ENCODE results near the gene SETBP1. TPM values are rescaled to one million over a fixed set of nuclear protein-coding genes. Genes with fewer than 3 reads are reported as not detected.

Gene SETBP1
- polyA plus RNA-seq, 3 donors, result 30.9 to 34.2 (median 31.7) TPM

DNA sequence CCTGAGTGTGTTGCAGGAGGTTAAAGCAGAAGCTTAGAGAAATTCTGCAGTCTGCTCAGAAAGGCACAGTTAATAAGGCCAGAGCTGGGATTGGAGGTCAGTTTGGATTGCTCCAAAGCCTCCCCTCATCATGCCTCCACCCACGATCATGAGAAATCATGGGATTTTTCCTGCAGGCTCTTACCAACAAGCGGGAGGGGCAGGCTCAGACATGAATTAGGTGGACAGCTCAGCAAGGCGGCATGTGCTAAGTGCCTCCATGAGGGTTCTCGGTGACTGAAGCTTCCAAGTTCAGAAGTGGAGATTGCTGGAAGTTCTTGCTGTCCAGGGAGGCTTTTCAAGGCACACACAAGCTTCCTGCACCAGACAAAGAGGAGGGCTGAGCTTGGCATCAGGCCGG is 163.8 kb downstream of the SETBP1 start:
- DNase-seq (ENCODE audit: extremely low read depth in 1 of 11, low read depth in 9 of 11, low spot score in 4 of 11), result no peak

DNA sequence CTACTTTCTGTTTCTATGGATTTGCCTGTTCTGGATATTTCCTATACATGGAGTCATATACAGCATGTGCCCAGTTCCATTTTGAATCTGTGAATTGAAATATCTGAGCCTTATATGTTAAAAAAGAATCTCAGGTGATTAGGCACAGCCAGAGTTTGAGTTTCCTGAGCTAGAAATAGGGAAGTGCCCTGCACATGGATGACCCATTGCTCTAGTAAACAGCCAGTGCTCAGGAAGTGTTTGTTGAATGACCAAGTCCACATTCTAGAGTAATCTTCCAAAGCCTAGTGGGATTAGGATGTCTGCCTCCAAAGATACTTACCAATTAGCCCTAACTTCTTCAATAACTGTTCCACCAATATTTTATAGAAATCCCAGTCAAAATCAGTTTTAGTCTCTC is 165.8 kb downstream of the SETBP1 start:
- no peak for DNase-seq (ENCODE audit: extremely low read depth in 1 of 11, low read depth in 9 of 11, low spot score in 4 of 11)

DNA sequence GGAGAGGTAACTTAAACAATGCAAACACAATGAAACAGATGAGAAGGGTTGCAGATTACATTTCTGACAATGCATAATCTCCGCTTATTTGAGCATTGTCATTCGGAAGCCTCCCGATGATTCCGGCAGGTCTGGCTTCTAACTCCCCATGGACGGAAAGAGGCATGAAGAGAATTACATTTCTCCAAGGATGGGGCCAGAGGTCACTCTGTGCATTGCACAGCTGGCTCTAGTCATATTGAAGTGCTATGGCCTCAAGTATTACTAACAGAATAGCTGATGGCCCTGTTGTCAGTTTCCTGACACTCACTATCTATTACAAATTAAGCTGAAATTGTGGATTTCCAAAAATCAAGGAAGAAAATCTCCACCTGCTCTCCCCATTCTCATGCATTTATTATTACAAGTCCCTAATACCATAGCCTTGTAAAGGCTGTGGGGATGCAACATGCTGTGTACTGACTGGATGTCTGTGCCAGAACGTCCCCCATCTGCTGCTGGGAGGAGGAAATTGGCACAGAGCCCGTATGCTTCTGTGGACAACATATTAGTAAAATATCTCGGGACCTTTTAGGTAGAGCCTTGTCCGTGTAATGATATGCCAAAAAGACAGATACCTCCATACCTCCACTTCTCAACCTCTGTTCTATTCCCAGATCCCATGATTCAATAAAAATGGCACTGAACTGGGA is 168.1 kb downstream of the SETBP1 start:
- DNase-seq (ENCODE audit: extremely low read depth in 1 of 11, low read depth in 9 of 11, low spot score in 4 of 11), result no peak

DNA sequence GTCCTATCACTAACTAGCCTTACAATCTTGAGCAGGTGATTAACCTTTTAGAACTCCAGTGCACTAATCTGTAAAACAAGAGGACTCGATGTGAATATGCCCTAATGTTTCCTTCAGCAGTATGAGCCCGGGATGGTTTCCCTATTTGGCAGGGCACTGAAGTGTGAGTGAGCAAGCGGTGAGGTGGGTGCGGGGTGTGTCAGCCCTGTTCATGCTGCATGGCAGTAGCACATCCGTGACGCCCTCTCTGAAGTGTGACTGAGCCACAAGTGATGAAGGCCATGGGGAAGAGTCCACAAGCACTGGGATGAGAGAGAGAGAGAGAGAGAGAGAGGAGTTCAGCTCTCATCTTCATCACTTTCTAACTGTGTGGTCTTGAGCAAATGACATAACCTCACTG is 168.7 kb downstream of the SETBP1 start:
- no peak for DNase-seq (ENCODE audit: extremely low read depth in 1 of 11, low read depth in 9 of 11, low spot score in 4 of 11)

DNA sequence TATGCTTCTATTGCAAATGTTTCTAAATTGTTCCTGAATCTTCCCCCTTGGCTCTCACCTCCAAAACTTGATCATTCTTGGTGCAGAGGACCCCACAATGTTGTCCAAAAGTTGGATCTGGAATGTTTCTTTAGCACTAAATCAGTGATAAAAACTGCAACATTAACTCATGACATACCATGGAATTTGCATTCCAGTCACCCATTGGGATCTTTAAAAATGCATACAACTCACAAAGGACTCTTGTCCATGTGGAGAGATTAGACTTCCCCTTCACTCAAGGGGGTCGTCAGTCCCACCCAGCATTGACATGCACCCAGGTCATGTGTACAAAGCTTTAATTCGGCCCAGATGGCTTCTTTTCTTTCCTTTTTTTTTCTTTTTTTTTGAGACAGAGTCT is 169.3 kb downstream of the SETBP1 start:
- no peak for DNase-seq (ENCODE audit: extremely low read depth in 1 of 11, low read depth in 9 of 11, low spot score in 4 of 11)

DNA sequence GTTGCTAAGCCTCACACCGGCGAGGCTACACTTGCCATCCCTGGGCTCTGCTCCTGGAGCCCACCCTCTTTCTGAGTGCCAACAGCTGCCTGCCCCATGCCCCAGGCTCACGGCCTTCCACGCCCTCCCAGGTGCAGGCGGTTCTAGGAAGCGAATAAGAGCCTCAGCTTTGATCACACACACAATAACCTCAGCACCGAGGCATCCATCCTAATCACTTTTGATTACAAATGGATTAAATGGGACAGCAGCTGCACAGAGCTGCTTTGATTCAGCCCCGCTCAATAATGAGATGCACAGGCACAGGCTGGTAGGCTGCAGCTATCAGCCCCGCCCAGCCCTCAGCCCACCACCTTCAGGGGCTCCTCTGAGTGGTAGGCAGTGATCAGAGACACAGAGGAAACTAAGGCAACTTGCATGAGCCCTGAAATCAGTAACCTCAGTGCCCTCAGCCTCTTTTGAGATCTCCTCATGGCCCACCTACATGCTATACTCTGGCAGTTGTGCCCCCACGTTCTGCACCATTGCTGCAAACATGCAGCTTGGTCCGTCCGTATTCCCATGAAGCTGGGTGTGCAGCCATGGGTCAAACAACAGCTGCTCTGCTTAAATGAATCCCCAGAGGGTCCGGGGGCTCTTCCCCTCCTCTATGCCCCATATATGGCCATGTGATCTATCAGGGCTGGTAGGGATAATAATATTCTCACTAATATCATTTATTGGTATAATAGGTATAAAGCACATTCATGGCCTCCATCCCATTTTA is 171.4 kb downstream of the SETBP1 start:
- no peak for DNase-seq (ENCODE audit: extremely low read depth in 1 of 11, low read depth in 9 of 11, low spot score in 4 of 11)

DNA sequence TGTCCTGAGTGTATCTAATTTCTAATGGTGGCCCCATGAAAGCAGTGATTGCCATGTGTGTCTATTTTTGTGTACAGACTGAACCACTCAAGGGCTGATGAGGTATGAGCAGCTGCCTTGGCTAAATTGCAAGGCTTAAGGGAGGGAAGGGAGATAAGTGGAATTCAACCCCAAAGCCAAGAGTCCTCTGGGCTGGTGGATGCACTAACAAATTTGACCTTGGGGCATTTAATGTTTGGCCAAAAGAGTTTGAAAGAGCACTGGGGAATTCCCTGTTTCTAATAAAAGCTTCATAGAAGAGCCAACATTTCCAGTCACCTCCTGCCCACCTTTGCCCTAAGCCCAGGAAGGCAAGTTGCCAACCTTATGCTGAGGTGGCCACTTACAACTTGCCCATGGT is 172.1 kb downstream of the SETBP1 start:
- no peak for DNase-seq (ENCODE audit: extremely low read depth in 1 of 11, low read depth in 9 of 11, low spot score in 4 of 11)

DNA sequence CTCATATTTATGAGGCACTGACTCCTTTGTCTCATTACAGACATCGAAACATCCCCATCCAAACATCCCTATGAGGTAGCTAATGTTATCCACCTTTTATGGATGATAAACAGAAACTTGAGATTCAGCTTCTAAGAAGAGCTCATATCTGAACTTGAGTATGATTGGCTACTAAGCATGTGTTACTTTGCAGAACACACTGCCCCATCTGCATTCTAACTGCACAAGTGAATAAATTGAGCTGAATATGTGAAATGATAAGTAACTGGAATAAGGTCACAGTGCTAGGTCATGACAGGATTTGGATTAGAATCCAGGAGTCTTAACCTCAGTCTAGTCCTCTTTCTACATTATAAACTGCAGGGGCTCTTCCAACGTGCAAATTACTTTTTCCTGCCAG is 172.7 kb downstream of the SETBP1 start:
- no peak for DNase-seq (ENCODE audit: extremely low read depth in 1 of 11, low read depth in 9 of 11, low spot score in 4 of 11)

DNA sequence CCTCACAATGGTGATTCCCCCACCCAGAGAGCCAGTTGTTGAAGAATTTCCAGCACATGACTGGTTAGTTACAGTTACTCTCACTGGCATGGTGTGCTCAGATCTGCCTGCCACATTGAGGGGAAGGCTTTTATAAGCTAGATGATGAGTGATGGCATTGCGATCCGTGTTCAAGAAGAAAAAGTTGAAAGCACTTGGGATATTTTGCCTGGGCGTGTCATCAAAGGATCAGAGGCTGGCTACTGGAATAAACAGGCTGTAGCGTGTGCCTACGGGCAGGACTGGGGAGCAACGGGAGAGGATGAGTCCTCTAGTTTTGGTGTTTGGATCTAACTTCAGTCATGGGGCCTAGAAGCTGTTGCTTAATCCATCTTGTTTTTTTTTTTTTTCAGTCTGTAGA is 175.0 kb downstream of the SETBP1 start:
- no peak for DNase-seq (ENCODE audit: extremely low read depth in 1 of 11, low read depth in 9 of 11, low spot score in 4 of 11)

DNA sequence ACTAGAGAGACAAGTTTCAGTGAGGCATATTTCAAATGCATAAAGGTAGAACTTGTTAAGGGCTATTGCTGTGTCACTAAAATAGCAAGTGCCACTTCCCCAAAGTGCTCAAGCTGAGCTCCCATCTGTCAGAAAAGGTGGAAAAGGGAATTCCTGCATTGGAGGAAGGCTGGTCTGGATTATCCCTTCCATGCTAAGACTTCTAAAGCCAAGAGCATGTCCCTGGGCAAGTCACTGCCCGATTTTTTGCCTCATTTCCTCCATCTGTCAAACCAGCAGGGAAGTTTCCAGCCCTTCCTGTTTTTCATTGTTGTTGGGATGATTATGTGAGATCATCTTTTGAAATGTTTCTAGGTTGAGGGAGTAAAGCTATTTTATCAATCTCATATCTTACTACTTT is 175.5 kb downstream of the SETBP1 start:
- DNase-seq (ENCODE audit: extremely low read depth in 1 of 11, low read depth in 9 of 11, low spot score in 4 of 11), result no peak

DNA sequence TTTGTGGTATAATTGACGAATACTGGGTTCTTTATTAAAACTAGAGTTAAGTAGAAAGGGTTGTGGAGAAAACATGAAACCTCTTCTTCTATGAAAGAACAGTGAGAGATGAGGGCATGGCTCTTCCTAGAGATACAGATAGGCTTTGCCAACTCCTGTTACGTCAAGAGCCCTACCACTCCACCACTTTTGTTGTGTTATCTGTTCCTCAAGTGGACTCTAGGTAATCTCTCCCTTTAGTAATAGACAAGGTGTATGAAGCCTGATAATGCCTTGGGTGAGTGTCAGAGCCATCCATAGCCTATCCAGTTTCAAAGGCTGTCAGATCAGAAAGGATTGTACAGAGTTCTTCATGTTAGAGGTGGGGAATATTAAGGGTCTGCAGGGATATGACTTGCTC is 176.4 kb downstream of the SETBP1 start:
- DNase-seq (ENCODE audit: extremely low read depth in 1 of 11, low read depth in 9 of 11, low spot score in 4 of 11), result no peak

DNA sequence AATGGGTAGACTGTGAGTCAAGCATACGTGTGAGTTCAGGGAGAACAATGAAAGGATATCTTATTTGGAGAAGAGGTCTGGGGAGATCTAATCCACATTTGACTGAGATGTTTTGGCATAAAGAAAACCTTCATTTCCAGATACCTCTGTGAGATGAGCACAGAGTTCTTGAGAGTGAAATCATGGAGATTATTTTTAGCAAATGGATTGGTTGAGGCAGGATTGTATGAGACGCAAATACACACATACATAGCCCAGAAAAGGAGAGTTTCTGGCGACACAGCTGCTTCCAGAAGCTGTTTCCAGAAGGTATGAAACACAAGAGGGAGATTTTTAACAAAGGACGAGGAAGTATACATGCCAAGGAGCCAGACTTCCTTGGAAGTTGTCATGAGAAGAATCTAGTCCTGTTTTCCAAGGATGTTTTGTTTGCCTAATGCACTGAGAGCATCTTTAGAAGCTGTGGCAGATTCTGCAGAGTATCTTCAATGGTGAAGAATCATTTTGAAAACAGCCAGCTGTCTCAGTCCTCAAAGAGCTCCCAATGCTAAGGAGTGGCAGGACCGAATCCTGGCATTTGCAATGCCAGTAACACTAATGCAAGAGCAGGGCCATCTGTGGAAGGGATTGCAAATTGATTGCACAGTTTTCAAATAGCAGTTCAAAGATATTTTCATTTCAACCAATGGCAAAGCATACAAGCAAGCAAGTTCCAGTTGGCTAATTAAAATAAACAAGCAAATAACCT is 177.2 kb downstream of the SETBP1 start:
- DNase-seq (ENCODE audit: extremely low read depth in 1 of 11, low read depth in 9 of 11, low spot score in 4 of 11), result no peak

DNA sequence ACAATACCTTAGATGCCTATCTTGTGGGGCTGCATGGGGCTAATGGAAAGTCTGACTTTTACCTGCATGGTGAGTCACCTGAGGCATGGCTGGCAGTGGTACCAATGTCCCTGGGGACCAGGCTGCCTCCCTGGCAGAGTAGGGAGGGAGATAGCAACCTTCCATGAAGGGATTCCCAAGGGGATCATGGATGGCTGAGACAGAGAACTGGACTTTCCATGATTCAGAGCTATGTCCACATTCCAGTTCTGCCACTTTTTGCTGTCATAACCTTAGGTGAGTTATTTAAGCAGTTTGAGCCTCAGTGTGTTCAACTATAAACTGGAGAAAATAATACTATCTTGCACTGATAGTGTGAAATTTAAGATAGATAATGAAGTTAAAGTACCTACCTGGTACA is 178.6 kb downstream of the SETBP1 start:
- no peak for DNase-seq (ENCODE audit: extremely low read depth in 1 of 11, low read depth in 9 of 11, low spot score in 4 of 11)

DNA sequence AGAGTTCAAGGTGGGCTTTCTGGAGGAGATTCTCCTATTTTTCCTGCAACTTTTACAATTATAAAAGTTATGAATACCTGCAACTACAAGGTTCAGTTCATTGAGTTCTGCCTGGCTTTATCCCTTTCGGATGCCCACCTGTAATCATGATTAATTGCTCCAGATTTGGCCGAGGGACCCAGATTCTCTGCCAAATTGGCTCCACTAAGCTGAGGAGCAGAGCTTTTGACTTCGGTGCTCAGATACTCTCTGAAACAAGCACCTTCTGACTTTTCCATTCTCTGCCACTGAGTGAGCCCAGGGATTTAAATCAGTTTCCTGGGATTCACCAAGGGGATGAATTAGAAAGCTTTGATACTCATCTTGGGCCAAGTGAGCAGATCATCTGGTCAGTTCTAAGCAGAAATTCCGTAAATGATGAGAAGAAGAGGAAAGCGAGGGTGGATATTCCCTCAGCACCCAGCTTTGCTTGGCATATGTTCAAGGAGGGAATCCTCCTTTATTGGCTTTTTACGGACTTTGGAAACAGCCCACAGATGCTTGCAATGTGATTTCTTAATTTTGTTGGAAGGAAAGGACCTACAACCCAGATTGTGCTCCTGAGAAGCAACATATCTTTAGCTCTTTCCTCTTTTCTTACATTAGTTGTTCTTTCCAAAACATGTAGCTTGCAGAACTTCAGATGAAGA is 179.2 kb downstream of the SETBP1 start:
- DNase-seq (ENCODE audit: extremely low read depth in 1 of 11, low read depth in 9 of 11, low spot score in 4 of 11), result no peak

DNA sequence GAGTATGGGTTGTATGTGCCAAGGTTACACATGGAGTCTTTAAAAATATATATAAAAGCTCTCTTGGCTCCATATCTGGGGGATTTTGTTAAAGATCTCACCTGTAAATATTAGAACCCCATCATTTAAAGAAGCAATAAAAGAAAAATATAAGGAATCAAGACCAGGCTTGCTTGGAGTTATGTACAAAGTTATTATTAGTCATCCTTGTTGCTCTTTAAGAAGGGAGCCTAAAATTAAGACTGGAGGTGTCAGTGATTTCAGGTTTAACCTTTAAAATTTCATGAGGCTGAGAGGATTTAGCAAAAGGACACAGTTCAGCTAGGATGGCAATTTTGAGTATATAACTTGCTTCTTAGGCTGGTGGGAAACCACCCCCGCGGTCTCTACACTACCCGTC is 181.4 kb downstream of the SETBP1 start:
- no peak for DNase-seq (ENCODE audit: extremely low read depth in 1 of 11, low read depth in 9 of 11, low spot score in 4 of 11)

DNA sequence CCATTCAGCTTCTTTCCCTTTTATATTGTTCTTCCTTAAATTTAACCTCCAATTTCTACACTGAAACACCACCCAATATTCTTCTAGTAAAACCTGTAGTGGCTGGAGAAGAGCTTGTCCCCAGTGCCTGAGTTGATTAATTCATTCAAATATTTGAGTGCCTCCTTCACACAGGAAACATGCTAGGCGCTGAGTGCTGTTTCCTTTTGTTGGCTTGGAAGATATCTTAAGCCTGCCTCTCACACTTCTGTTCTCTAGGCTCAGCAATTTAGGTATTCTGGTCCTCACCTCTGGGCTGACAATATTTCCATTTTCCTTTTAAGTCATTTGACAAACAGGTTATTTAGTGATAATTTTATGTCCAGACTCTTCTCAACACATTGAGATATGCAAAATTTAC is 185.4 kb downstream of the SETBP1 start:
- DNase-seq (ENCODE audit: extremely low read depth in 1 of 11, low read depth in 9 of 11, low spot score in 4 of 11), result no peak

DNA sequence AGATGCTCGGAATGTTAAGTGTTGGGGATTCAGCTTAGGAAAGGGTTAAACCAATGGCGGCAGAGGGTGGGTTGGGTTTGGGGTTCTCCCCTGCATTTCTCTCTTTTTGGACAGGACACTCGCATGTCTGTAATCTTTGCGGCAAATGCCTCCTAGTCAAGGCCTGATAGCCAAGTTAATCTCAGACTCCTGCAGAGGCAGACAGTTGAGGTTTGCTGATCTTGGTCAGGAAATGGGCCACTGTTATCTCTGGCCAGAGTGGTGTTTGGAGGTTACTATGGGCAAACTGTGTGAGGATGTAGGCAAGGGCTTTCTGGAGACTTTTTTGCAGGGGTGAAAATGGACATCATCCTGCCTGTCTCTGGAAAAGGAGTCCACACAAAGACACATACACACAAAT is 188.8 kb downstream of the SETBP1 start:
- no peak for DNase-seq (ENCODE audit: extremely low read depth in 1 of 11, low read depth in 9 of 11, low spot score in 4 of 11)

DNA sequence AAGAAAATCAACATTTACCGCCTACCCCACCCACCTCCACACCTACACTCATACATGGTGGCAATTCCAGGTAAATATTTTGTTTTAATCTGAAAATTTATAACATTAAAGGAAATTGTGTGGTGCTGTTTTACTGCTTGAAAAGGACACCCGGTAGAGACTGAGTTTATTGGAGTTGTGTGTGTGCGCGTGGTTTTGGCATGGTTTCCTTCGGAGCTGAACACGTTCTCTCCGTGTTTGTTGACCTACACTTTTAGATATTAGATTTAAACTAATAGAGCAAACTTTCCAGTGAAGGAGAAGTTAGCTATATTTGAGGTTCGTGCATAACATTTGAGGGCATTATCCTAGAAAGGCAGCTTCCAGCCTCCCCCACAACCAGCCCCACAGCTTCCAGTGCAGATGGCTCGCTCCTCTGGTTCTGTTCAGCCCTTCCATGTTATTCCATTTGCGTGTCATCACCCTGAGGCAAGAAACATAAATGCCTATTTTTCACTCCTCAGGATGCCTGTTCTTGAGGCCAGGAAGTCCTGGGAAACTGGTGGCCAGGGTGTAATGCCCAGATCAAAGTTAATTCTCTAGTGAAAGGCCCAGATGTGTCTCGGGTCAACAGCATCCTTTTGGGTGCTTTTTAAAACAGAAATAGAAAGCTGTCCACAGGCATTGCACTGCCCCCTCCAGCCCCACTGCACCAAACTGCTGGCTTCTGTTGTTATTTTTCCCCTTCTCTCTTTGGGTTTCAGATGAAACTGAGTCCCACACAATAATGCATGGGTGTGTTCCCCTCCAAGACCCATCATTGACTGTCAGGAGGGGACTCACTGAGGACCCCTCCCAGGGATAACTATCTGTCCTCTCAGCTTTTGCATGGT is 190.2 kb downstream of the SETBP1 start:
- no peak for DNase-seq (ENCODE audit: extremely low read depth in 1 of 11, low read depth in 9 of 11, low spot score in 4 of 11)

DNA sequence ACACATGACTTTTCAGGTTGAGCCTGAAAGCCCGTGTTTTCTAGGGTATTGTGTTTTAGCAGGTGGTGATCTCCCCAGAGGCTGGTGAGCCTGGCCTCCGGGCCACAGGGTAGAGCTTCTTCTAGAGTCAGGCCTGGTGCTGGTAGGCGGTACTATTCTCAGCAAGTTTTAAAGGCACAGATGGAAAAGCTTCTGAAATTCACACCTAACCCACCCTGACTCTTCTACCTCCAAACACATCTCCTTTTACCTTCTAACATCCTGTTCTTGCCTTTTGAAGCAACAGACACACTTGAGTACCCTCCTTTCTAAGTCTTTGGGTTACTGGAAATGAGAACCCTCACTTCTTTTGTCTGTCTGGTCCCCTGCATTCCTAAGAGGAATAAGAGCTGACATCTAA is 191.1 kb downstream of the SETBP1 start:
- DNase-seq (ENCODE audit: extremely low read depth in 1 of 11, low read depth in 9 of 11, low spot score in 4 of 11), result no peak
